Activated CD4-positive, alpha-beta T cell treated with anti-CD3 and anti-CD28 coated beads, Interleukin-2, Interleukin-4, amounts not matched to agents 100 ng/mL and 50 ng/mL, durations not matched to agents 16 hours and 8 hours (primary cell): ENCODE results near the gene IL17C.
A peak's percentile ranks its signal among the peaks of the same experiment; 100 is the strongest.
"Not testable (repeated sequence)": the region's sequence is repeated elsewhere in the genome, so short reads cannot be mapped to it uniquely, and the experiment has no call there.

Experiments
- DNase-seq: peaks from one replicate; pipeline ENCODE4 v3.0.0-alpha.2; 2020; ENCODE audit warnings: low spot score

Gene IL17C

GRCh38 chr16:88659160-88659559 lies 20.8 kb downstream of the IL17C start:
- no peak for DNase-seq

DNA sequence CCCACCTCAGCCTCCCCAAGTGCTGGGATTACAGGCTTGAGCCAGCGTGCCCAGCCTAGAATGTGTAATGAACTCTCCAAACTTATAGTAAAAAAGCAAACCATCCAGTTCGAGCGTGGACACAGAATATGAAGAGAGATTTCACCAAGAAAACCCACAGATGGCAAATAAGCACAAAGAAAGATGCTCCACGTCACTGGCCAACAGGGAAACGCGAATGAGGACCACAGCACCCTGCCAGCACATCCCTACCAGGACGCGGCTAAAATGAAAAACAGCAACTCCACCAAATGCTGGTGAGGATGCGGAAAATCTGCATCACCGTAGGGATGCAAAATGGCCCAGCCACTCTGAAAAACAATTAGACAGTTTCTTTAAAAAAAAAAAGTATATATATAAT lies 23.1 kb downstream of the IL17C start:
- DNase-seq, result no peak

- DNase-seq, result no peak
Measured at GRCh38 chr16:88662222-88662842, 24.0 kb downstream of the IL17C start.

DNA sequence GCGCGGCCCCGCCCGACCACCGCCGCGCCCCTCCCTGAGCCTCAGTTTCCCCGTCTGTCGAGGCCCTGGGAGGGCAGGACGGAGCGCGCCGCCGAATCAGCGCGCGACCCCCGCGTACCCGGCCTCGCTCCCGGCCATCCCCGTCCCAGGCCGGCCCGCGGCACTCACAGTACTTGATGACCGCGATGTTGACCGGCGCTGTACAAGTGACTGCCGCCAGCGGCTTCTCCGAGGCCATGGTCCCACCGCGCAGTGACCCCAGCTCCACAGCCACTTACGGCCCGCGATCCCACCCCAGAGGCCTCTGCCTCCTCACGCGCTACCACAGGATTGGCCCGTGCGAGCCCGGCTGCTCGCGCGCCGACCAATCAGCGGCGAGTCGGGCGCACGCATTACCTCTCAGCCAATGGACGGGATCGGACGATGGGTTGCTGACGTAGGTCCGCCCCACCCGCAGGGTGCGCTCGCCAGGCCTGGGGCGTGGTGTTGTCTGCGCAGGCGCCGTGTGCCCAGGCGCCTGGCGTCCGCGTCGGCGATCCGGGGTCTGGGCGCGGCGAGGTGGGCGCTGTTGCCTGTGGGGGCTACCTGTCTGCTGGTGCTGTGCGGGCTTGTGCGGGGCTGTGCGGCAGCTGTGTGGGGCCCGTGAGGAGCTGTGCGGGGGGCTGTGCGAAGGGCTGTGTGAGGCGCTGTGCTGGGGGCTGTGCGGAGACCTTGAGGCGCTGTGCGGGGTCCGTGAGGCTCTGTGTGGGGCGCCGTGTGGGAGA lies 24.7 kb downstream of the IL17C start, which contains the start of gene MVD:
TSS of gene MVD (minus strand) at position 249 of the 764 bp plus-strand sequence. CDS start at position 238, 11 bp downstream.
- DNase-seq, result peak; percentile 98

DNA sequence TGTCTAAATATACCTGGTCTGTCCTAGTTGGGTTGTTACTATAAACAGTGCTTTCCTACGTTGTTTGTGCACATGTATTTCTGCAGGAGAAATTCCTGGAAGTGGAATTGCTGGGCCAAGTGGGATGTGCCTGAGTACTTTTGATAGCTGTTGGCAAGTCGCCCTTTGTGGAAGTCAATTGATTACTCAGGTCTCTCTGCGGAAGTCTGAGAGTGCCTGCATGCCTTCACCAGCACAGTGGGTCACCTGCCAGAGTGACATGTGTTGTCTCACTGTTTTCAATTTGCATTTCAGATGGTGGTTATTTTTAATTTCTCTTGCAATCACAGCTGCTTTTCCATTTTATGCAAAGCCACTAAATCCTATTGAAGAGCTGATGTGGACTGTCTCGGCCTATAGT lies 26.8 kb downstream of the IL17C start:
- no peak for DNase-seq

GRCh38 chr16:88665570-88665969 lies 27.2 kb downstream of the IL17C start:
- DNase-seq, result no peak

DNA sequence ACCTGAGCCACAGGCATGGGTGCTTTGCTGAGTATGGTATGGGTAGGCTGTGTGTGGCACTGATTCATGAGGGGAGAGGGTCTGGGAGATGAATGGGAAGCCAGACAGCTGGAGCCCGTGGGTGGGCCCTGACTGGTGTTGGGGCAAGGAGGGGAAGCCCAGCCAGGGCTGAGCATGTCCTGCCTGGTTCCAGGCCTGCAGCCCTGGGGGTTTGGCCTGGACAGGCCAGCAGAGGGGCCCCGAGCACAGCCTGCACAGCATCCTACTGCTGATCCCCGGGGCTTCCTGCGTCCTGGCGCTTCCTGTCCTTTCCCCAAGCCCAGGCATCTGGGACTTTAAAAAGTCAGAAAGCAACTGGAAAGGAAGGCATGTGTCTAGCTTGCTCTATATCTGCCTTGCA lies 29.1 kb downstream of the IL17C start:
- no peak for DNase-seq

- not testable (repeated sequence) for DNase-seq
Measured at GRCh38 chr16:88669493-88669892, 31.1 kb downstream of the IL17C start.

GRCh38 chr16:88669980-88670379 lies 31.6 kb downstream of the IL17C start:
- no peak for DNase-seq

- no peak for DNase-seq
Measured at GRCh38 chr16:88671806-88672205, 33.4 kb downstream of the IL17C start.

DNA sequence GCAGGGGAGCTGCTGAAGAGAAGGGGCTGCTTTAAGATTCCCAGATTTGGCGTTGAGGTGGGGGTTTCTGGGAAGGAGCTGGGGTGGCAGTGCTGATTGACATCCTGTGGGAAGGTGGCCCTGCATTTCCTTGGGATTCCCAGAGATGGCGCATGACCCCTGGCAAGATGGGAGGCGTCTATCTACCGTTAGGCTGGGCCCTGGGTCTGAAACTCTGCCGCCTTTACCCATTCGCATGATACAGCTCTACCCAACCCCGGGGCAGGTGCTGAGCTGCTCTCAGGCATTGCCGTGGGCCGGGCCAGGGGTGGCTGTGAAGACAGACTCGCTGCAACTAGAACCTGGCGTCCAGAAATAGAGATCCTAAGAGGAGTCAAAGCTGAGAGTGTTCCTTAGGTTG lies 34.4 kb downstream of the IL17C start:
- no peak for DNase-seq

DNA sequence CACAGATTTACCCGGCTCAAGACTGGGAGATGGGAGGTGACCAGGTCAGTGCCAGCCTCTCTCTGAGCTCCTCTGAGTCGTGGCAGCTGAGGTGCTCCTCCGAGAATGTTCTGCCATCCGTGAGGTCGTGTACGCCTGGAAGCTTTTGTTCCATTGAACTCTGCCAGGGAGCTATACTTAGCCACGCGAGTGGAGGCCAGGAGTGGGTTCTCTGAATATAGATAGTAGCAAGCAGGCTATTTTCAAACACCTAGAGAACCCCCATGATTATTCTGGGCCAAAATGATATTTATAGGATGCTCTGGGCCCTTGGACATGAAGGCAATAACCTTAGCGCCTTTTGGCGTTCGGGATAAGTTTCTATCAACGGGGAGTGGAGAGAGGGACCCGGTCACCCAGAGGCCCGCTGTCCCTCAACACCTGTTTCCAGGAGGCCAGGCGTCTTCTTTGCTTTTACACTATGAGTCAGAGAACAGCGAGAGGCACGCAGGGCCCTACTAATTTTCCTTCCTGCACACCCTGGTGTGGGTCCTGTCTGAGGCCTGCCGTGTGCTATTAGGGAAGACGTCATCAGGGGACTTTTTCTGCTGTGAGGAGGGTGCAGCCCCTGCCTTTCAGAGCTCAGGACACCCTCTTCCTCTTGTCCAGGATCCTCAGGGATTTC lies 35.5 kb downstream of the IL17C start:
- no peak for DNase-seq

- DNase-seq, result no peak
Measured at GRCh38 chr16:88676502-88677242, 38.3 kb downstream of the IL17C start.

DNA sequence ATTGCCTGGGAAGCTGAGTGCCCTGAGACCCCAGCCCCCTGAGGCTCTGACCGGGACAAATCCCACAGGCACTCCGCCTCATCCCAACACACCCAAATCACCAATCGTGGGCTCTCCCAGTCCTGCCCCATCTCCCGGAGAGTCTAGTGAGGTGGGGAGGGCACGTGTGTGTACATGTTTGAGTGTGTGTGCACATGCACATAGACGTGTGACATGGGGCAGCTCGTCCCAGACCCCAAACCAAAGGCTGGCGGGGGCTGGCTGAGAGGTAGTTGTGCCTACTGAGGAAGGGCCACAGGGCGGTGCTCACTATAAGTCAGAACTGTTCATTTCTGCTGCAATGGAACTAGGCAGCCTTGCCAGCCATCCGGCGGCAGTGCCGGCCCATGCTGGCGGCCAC lies 39.3 kb downstream of the IL17C start:
- DNase-seq, result no peak

- no peak for DNase-seq
Measured at GRCh38 chr16:88678224-88678979, 40.0 kb downstream of the IL17C start.

GRCh38 chr16:88680554-88681083 lies 42.2 kb downstream of the IL17C start:
- no peak for DNase-seq

DNA sequence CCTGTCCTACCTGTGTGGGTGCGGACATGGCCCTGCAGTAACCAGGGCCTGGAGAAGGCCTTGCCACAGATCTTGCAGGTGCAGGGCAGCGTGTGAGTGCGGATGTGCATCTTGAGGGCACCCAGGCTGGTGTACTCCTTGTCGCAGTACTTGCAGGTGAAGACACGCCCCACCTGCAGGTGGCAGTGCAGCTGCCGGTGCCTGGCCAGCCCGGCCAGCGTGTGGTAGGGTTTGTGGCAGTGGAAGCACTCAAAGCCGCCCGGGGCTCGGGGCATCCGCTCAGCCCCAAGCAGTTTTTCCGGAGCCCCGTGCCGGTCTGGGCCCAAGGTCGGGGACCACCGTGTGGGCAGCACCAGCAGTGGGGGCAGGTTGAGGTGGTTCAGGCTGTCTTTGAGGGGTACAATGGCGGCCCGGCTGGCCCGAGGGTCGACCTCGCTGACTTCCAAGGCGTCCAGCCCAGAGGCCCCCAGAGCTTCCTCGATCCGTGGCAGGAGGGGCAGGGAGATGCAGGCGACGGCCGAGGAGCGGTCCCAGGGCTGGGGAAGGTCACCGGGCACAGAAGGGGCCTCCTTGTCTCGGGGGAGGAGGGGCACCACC lies 42.8 kb downstream of the IL17C start:
- peak; percentile 66 for DNase-seq

DNA sequence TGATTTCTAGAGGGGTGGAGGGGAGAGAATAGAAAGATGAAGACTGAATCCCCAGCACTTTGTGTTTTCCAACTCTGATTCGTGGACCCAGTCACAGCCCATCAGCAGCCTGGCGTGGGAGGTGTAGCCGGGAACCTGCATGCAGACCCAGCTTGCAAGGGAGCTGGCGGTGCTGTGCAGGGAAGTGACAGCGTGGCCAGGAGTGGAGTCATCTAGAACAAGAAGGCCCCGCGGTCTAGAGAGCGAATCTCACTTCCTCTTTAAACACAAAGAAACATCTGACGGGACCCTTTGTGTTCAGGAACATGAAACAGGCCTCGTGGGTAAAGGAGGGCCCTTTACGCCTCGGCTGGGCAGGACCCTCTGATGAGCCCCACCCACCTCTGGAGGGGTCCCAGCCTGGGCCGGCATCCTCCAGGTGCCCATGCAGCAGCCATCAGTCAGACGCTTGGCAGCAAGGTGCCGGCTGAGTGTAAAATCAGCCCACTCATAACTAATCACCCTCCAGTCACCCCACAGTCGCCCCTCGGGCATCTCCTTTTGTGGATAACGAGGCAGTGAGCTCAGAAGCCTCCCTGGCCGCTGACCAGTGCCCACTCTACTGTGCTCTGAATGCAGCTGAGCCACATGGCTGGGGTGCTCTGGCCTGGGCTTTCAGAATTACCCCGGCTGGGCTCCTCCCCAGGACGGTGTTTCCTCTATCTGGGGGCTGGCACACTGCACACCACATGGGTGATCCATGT lies 43.5 kb downstream of the IL17C start:
- peak; percentile 71 for DNase-seq

- DNase-seq, result no peak
Measured at GRCh38 chr16:88684569-88685155, 46.3 kb downstream of the IL17C start.
